ENCODE measurements around the gene NR3C2.

DNA sequence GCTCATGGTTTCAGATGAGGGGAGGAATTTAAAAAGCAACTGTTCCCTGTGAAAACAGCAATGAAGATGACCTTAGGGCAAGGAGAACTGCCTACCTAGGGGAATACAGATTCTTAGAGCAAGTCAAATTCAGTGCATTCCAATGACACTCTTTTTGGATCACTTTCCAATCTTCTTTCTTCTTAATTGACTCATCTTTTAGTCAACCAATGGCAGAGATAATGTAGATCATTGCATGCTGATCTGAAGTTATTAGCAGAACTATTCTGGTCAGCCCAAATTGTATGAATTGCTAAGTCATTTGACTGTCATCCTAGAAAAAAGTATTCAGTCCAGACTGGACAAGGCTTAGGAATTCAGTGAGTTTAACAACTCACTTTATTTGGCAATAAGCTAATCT lies 12.6 kb upstream of the NR3C2 start:
- TF ChIP-seq, protein P1, sequence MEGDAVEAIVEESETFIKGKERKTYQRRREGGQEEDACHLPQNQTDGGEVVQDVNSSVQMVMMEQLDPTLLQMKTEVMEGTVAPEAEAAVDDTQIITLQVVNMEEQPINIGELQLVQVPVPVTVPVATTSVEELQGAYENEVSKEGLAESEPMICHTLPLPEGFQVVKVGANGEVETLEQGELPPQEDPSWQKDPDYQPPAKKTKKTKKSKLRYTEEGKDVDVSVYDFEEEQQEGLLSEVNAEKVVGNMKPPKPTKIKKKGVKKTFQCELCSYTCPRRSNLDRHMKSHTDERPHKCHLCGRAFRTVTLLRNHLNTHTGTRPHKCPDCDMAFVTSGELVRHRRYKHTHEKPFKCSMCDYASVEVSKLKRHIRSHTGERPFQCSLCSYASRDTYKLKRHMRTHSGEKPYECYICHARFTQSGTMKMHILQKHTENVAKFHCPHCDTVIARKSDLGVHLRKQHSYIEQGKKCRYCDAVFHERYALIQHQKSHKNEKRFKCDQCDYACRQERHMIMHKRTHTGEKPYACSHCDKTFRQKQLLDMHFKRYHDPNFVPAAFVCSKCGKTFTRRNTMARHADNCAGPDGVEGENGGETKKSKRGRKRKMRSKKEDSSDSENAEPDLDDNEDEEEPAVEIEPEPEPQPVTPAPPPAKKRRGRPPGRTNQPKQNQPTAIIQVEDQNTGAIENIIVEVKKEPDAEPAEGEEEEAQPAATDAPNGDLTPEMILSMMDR (IDR thresholded peaks at IDR 0.05; ENCODE audit: insufficient read depth, low read length, poor library complexity, severe bottlenecking) = no peak
- no peak for TF ChIP-seq EZH2phosphoT487 (conservative IDR thresholded peaks at IDR 0.05; ENCODE audit: low read length)
